A549 (cell line): ENCODE results near the gene ZFP36L1. TPM values are rescaled to one million over a fixed set of nuclear protein-coding genes. Genes with fewer than 3 reads are reported as not detected.

Source experiments
- ATAC-seq, 2 experiments: fragments of 200-7000 bp in 1 of 2; fragments of >200 bp in 1 of 2; cut with Nextera tagmentation in 1 of 2; cut with Tn5 transposase in 1 of 2; 3 replicates each; pipeline versions ENCODE4 v1.8.0 to v1.9.1; 2018 to 2020; ENCODE audit warnings: mild to moderate bottlenecking in 1 of 2, moderate library complexity in 1 of 2
- CTCF ChIA-PET: fragments of 300-600 bp; sonication (Branson Sonifier 250); formaldehyde crosslinking; extraction: SDS; loops from one replicate; lab custom pipeline; 2021; ENCODE audit warnings: antibody characterized with exemption, inconsistent platforms; lab: Yijun Ruan, JAX
- POLR2A ChIA-PET: fragments of 350-600 bp; formaldehyde crosslinking; extraction: SDS; loops from one replicate; lab custom pipeline; 2021; ENCODE audit warnings: antibody characterized with exemption, inconsistent platforms; lab: Yijun Ruan, JAX
- DNase-seq, 2 experiments: peaks; one replicate each; pipeline versions ENCODE4 v3.0.0 to v3.0.0-alpha.2; 2011 to 2016; ENCODE audit warnings: low read depth in 1 of 2, low spot score in 1 of 2
- FAIRE-seq: peaks from 2 replicates; lab custom pipeline; 2011; peaks lifted over from hg19 to GRCh38; lab: Jason Lieb, UNC
- H3K27ac ChIP-seq, 2 experiments: fragments of >200 bp; sonication (Bioruptor Twin); formaldehyde crosslinking; 3 replicates each; pipeline ENCODE4 v1.5.1; 2016 to 2017
- H3K4me1 ChIP-seq: fragments of >200 bp; sonication (Bioruptor Twin); formaldehyde crosslinking; 3 replicates; pipeline ENCODE4 v1.6.1; 2016
- H3K4me2 ChIP-seq: fragments of >200 bp; sonication (Bioruptor Twin); formaldehyde crosslinking; 3 replicates; pipeline ENCODE4 v1.6.1; 2016
- H3K4me3 ChIP-seq: fragments of >200 bp; sonication (Bioruptor Twin); formaldehyde crosslinking; 3 replicates; pipeline ENCODE4 v1.5.1; 2016
- H3K9me3 ChIP-seq: fragments of >200 bp; sonication (Bioruptor Twin); formaldehyde crosslinking; 3 replicates; pipeline ENCODE4 v1.6.1; 2016
- BHLHE40 ChIP-seq: IDR thresholded peaks from 2 replicates; pipeline ENCODE4 v1.6.1; 2012; ENCODE audit warnings: low read depth, low read length, inconsistent platforms
- CBX8 ChIP-seq: fragments of 200-600 bp; sonication (generic); IDR thresholded peaks from 2 replicates; pipeline ENCODE4 v1.6.1; 2016
- CEBPB ChIP-seq, 2 experiments: fragments of >200 bp in 1 of 2; sonication (Bioruptor Twin) in 1 of 2; formaldehyde crosslinking in 1 of 2; IDR thresholded peaks; 2 replicates each; pipeline ENCODE4 v1.6.1; 2012 to 2016
- FOSB ChIP-seq: fragments of 250-450 bp; sonication (Bioruptor Pico); IDR thresholded peaks from 2 replicates; pipeline ENCODE4 v1.5.0; 2020; ENCODE audit warnings: mild to moderate bottlenecking, moderate library complexity
- FOXS1 ChIP-seq: fragments of 250-450 bp; sonication (Bioruptor Pico); IDR thresholded peaks from 2 replicates; pipeline ENCODE4 v1.5.0; 2020; ENCODE audit warnings: mild to moderate bottlenecking, moderate library complexity
- GATA3 ChIP-seq: IDR thresholded peaks from 2 replicates; pipeline ENCODE4 v1.6.1; 2012; ENCODE audit warnings: borderline replicate concordance
- HDAC2 ChIP-seq: fragments of 200-600 bp; sonication (generic); IDR thresholded peaks from 2 replicates; pipeline ENCODE4 v1.6.1; 2016
- HEYL ChIP-seq: fragments of 250-450 bp; sonication (Bioruptor Pico); IDR thresholded peaks from 2 replicates; pipeline ENCODE4 v1.8.0; 2021; ENCODE audit warnings: mild to moderate bottlenecking, moderate library complexity
- HOXA7 ChIP-seq: fragments of 250-450 bp; sonication (Bioruptor Pico); IDR thresholded peaks from 2 replicates; pipeline ENCODE4 v1.5.0; 2020; ENCODE audit warnings: mild to moderate bottlenecking, moderate library complexity
- JUNB ChIP-seq: fragments of >200 bp; sonication (Bioruptor Twin); formaldehyde crosslinking; IDR thresholded peaks from 2 replicates; pipeline ENCODE4 v1.6.1; 2016
- RARB ChIP-seq: fragments of 250-450 bp; sonication (Bioruptor Pico); IDR thresholded peaks from 2 replicates; pipeline ENCODE4 v1.8.0; 2021; ENCODE audit warnings: mild to moderate bottlenecking, moderate library complexity
- RCOR1 ChIP-seq: fragments of 150-350 bp; IDR thresholded peaks from 2 replicates; pipeline ENCODE4 v1.6.1; 2014; ENCODE audit warnings: antibody characterized with exemption, low read length, low read depth
- RNF2 ChIP-seq: fragments of 200-600 bp; sonication (generic); IDR thresholded peaks from 2 replicates; pipeline ENCODE4 v1.6.1; 2016; ENCODE audit warnings: low read depth, mild to moderate bottlenecking, antibody characterized with exemption, moderate library complexity, borderline replicate concordance
- SMC3 ChIP-seq: fragments of >200 bp; sonication (Bioruptor Twin); formaldehyde crosslinking; IDR thresholded peaks from 3 replicates; pipeline ENCODE4 v1.6.1; 2018; ENCODE audit warnings: inconsistent platforms
- SREBF2 ChIP-seq: fragments of 450-650 bp; IDR thresholded peaks from 2 replicates; pipeline ENCODE4 v1.6.1; 2014; ENCODE audit warnings: mild to moderate bottlenecking, moderate library complexity
- WGBS: methylation state at CpG from one replicate; pipeline ENCODE4 v1.1.6; 2017; ENCODE audit errors: missing lambda C conversion rate; 5-methylcytosine and 5-hydroxymethylcytosine counted together
- polyA plus RNA-seq, 4 experiments: library from polyadenylated mRNA; depleted of rRNA in 3 of 4; stranded (reverse); fragments of >200 nt; fragmentation: RNase III in 1 of 4; extraction: RNeasy Plus Mini Kit Qiagen cat#74134 plus additional on column Dnase treatment in 1 of 4; gene quantifications; 2 replicates in 3 of 4; 3 replicates in 1 of 4; pipeline ENCODE4 v1.2.3, GENCODE V29; 2011 to 2017
- TF ChIP-seq, protein P1 (sequence below): fragments of >200 bp; sonication (Bioruptor Twin); formaldehyde crosslinking; IDR thresholded peaks from 3 replicates; pipeline ENCODE4 v1.6.1; 2016
- TF ChIP-seq, protein P2 (sequence below): fragments of 250-450 bp; sonication (Bioruptor Pico); IDR thresholded peaks from 2 replicates; pipeline ENCODE4 v1.5.0; 2021; ENCODE audit warnings: mild to moderate bottlenecking, moderate library complexity, borderline replicate concordance
- TF ChIP-seq, protein P3 (sequence below): fragments of >200 bp; sonication (Bioruptor Twin); formaldehyde crosslinking; IDR thresholded peaks from 2 replicates; pipeline ENCODE4 v1.6.1; 2016
- TF ChIP-seq, protein P4 (sequence below): fragments of >200 bp; sonication (Bioruptor Twin); formaldehyde crosslinking; IDR thresholded peaks from 3 replicates; pipeline ENCODE4 v1.5.1; 2016

The ZFP36L1 gene
- polyA plus RNA-seq, 2 of the 4 experiments (the other 2 are of a cell fraction), result 76.4 to 114 TPM

DNA sequence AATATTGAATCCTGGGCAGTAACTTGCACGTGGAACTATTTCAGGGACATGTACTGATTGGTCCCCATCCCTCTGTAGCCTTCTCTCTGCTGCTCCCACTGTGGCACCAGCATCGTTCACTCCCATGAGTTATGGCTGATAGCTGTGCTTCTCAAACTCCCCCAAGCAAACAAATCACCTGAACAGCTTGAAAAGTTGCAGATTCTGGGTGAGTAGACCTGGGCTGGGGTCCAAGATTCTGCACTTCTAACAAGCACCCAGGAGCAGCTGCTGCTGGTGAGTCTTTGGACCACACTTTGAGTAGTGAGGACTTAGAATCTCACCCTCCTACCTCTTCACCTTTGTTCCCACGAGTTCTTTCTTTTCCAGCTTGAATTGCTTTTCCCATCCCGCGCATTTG lies 49.4 kb upstream of the ZFP36L1 start:
- 0 out of 3 replicates have a peak, but pooled peaks cover 4% of the 10 kb centered on the region for H3K4me1 ChIP-seq
- POLR2A ChIA-PET, result no interaction called here
- ATAC-seq, result no peak
- CTCF ChIA-PET, result interaction anchor here (0.7 to 3.3 kb wide), 7 partner anchors 13 to 958 kb away, joined by 3 to 28 read pairs (median 18); no protein-coding TSS in a partner anchor
- DNase-seq, result no peak
- WGBS, result 77% methylated on average over 5 of the region's 5 CpGs
- TF ChIP-seq, protein P1, sequence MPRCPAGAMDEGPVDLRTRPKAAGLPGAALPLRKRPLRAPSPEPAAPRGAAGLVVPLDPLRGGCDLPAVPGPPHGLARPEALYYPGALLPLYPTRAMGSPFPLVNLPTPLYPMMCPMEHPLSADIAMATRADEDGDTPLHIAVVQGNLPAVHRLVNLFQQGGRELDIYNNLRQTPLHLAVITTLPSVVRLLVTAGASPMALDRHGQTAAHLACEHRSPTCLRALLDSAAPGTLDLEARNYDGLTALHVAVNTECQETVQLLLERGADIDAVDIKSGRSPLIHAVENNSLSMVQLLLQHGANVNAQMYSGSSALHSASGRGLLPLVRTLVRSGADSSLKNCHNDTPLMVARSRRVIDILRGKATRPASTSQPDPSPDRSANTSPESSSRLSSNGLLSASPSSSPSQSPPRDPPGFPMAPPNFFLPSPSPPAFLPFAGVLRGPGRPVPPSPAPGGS, result no peak
- TF ChIP-seq HOXA7 (CRISPR knock-in tag), result no peak
- TF ChIP-seq, protein P2, sequence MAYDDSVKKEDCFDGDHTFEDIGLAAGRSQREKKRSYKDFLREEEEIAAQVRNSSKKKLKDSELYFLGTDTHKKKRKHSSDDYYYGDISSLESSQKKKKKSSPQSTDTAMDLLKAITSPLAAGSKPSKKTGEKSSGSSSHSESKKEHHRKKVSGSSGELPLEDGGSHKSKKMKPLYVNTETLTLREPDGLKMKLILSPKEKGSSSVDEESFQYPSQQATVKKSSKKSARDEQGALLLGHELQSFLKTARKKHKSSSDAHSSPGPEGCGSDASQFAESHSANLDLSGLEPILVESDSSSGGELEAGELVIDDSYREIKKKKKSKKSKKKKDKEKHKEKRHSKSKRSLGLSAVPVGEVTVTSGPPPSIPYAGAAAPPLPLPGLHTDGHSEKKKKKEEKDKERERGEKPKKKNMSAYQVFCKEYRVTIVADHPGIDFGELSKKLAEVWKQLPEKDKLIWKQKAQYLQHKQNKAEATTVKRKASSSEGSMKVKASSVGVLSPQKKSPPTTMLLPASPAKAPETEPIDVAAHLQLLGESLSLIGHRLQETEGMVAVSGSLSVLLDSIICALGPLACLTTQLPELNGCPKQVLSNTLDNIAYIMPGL (CRISPR knock-in tag), result no peak
- no peak for TF ChIP-seq CEBPB (IDR thresholded peaks at IDR 0.05)
- no peak for TF ChIP-seq JUNB
- TF ChIP-seq BHLHE40, result no peak
- no peak for TF ChIP-seq HDAC2
- TF ChIP-seq, protein P3, sequence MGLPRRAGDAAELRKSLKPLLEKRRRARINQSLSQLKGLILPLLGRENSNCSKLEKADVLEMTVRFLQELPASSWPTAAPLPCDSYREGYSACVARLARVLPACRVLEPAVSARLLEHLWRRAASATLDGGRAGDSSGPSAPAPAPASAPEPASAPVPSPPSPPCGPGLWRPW, result no peak
- TF ChIP-seq RCOR1, result no peak
- TF ChIP-seq SREBF2, result no peak
- TF ChIP-seq RNF2, result no peak
- no peak for TF ChIP-seq FOXS1 (CRISPR knock-in tag)
- TF ChIP-seq, all 56 proteins: peak for 0
- Histone ChIP-seq H3K4me3 (no peak overlapping the region), H3K9me3 (no peaks in the 10 kb centered on the region), H3K27ac (no peak overlapping the region), H3K4me2 (no peak overlapping the region)
- FAIRE-seq, result no peak

DNA sequence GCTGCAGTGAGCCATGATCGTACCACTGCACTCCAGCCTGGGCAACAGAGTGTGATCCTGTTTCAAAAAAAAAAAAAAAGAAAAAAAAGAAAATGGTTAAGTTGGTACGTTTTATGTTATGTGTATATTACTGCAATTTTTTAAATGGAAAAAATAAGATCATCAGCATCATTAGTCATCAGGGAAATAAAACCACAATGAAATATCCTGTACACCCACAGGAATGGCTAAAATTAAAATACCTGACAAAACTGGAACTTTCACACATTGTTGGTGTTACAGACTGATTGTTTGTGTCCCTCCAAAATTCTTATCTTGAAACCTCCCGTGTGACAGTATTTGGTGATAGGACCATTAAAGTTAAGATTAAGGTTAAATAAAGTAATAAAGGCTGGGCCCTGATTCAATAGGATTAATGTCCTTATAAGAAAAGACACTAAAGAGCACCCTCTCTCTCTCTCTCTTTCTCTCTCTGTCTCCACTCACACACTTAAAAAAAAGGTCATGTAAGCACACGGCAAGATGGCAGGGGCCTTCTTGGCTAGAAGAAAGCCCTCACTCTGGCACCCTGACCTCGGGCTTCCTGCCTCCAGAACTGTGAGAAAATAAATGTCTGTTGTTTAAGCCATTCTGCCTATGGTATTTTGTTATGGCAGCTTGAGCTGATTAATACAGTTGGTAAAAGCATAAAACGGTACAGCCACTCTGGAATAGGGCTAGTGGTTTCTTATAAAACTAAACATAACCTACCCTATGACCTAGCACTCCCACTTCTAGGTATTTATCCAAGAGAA lies 48.3 kb upstream of the ZFP36L1 start:
- TF ChIP-seq, protein P4, sequence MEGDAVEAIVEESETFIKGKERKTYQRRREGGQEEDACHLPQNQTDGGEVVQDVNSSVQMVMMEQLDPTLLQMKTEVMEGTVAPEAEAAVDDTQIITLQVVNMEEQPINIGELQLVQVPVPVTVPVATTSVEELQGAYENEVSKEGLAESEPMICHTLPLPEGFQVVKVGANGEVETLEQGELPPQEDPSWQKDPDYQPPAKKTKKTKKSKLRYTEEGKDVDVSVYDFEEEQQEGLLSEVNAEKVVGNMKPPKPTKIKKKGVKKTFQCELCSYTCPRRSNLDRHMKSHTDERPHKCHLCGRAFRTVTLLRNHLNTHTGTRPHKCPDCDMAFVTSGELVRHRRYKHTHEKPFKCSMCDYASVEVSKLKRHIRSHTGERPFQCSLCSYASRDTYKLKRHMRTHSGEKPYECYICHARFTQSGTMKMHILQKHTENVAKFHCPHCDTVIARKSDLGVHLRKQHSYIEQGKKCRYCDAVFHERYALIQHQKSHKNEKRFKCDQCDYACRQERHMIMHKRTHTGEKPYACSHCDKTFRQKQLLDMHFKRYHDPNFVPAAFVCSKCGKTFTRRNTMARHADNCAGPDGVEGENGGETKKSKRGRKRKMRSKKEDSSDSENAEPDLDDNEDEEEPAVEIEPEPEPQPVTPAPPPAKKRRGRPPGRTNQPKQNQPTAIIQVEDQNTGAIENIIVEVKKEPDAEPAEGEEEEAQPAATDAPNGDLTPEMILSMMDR, result no peak
- no peak for TF ChIP-seq HEYL
- no peak for TF ChIP-seq CBX8
- no peak for TF ChIP-seq FOSB (CRISPR knock-in tag)
- no peak for TF ChIP-seq GATA3
- TF ChIP-seq, protein P3, result no peak
- no peak for TF ChIP-seq RARB (CRISPR knock-in tag)
- TF ChIP-seq, protein P1, result no peak
- TF ChIP-seq SMC3, result no peak
- no peaks in the 10 kb centered on the region for H3K9me3 ChIP-seq
- 0 out of 3 replicates have a peak, but pooled peaks cover 4% of the 10 kb centered on the region for H3K4me1 ChIP-seq
- no peak for DNase-seq
- FAIRE-seq, result no peak
- 66% methylated on average over 6 of the region's 6 CpGs for WGBS
- ATAC-seq, result no peak
- no peak overlapping the region for H3K4me2 ChIP-seq
- ChIA-PET POLR2A (no interaction called here), CTCF (no interaction called here)
- H3K4me3 ChIP-seq, result no peak overlapping the region
- H3K27ac ChIP-seq, result no peak overlapping the region
